Inflammatory macrophage treated with lipopolysaccharide for 4 hours (primary cell): ENCODE results near the gene LIX1L.
A peak's percentile ranks its signal among the peaks of the same experiment; 100 is the strongest.
"Not testable (repeated sequence)": the region's sequence is repeated elsewhere in the genome, so short reads cannot be mapped to it uniquely, and the experiment has no call there.

Experiments used
- DNase-seq: peaks from one replicate; pipeline ENCODE4 v3.0.0-alpha.2; 2020

Gene LIX1L

DNA sequence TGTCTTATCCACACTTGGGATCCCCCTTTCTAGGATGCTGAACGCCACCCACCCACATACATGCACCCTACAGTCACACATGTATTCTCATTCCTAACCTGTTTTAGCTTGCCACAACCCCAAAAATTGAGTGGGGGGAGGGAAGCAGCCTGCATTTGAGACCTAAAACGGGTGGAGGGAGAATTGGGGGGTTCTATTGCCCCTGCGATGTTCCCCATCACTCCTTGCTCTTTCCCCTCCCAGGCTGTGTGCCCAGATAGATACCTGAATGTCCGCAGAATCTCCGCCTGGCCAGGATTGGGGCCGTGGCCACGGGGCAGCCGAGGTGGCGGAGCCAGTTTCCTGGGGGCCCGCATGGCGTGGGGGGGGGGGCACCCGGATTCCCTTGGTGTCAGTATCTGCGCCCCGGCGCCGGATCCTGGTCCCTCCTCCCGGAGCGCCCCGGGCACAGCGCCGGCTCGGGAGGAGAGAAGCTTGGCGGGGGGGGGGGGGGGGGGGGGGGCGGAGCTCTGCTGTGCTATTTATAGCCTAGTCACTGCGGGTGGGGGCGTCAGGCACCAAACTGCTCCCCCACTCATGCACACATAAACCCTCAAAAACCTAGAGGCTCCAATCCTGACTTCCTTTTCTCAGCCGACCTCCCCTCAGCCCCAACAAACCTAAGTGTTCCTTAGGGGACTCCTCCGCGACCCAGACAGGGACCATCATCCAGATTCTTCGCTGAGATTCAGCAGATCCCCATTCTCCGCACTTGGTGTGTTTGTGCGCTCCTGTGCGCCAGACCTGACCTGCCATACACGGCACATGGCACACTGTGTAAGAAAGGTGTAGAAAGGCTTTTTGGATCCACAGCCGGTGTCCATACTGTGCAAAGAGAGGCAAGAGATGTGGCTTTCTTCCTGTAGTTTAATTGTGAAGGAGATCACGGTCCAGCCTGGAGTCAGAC is 4.6 kb upstream of the LIX1L start:
- DNase-seq, result no peak

DNA sequence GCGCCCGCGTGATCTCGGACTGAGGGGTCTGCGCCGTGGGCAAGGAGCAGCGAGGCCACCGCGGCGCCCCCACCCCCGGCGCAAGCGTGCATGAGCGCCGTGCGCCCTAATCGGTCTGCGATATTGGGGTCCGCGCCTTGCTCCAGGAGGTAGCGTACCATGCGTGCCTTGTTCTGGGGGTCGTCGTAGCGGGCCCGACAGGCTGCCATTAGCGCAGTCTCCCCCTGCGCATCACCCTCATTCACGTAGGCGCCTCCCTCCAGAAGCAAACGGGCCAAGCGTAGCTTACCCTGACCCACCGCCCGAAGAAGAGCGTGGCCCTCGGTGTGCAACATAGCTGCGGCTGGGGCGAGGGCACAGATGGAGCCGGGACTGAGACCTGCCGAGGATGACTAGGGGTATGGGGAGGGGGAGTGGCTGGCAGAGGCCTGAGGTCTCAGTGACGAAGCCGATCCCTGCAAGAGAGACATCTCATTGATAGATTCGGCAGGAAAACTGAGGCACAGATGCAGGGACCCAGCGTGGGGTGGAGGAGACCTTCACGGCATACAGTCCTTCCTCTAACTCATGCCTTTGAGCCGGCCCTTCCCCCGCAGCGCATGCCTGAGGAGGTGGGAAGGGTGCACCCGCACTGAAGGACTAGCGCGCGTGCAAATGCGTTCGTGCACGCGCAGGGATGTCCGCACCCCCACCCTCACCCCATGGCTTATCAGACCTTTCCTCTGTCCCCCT is 3.8 kb upstream of the LIX1L start:
- DNase-seq, result no peak

DNA sequence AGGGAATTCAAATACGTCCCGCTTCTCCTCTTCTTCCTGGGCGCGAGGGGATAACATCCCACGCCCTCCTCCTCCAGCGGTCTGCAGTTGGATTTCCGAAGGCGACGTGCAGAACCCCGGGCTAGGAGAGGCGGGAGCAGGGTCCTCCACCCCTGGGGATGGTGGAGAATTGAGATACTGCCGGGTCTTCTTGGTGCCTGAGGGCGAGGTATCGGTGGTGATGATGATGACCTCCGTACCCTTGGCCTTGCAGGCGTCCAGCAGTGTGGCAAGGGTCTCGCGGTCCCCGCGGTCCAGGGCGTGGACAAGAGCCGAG is 3.2 kb upstream of the LIX1L start:
- DNase-seq, result no peak

DNA sequence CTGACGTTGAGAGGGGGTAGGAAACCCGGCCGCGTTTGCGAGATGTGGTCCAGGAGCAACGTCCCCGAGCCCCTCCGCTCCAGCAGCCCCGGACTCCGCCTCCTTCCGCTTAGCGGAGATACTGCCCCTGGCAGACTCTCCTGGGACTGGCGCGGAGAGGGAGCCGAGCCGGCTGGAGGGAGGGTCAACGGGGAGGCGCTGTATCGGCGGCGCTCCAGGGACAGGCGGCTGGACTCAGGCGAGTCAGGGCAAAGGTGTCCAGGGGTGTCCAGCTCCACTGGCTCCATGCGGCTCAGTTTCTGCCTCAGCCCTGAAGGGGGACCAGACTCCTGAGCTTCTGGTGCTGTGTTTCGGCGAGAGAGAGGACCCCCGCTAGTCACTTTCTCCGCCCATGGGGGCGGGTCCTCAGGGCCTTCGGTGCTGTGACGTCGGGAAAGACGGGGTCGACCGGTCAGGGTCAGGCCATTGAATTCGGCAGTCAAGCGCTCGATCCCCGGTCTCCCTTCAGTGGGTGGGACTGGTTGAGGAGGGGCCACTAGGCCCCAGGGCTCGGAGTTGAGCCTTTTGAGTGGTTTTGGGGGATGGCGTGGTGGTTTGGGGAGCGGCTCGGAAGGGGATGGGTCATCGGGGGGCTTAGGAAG is 2.8 kb upstream of the LIX1L start:
- peak; percentile 52 for DNase-seq

DNA sequence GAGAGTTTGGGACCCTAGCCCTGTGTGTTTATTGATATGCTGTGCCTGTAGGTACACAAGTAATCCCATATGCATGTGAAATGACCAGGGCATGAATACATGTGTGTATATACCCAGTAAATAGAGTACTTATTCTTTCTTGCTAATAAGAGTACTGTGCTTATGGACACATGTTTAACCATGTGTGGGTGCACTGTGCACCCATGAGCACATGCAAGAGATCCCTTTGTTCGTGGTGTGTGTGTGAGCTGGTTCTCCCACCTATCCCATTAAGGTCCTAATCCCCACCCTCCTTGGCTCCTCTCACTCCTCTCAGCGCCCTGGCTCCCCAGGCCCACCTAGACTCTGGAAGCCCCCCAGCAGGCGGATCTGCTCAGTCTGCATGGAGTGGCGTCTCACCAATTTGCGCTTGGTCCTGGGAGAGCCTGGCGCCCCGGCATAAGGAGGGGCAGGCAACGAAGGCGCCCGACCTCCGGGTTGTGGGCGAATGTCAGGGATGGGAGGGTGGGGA is 2.2 kb upstream of the LIX1L start:
- DNase-seq, result no peak

DNA sequence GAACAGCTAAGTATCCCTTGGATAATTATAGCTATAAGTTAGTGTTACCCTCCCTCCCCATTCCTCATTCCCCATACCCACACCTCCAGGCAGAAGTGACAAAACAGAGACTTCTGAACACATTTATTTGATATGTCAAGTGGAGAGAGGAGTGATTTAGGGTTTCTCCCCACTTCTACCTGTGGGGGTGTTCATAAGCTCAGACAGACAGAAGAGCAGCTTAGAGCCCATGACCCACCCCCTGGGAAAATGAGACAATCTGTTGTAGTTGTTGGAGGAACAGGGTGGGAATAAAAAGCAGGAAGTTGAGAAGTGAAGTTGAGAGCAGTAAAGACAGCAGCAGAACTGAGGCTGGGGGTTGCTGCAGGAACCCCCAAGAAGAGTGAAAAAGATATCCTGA is 1.5 kb upstream of the LIX1L start:
- DNase-seq, result no peak

DNA sequence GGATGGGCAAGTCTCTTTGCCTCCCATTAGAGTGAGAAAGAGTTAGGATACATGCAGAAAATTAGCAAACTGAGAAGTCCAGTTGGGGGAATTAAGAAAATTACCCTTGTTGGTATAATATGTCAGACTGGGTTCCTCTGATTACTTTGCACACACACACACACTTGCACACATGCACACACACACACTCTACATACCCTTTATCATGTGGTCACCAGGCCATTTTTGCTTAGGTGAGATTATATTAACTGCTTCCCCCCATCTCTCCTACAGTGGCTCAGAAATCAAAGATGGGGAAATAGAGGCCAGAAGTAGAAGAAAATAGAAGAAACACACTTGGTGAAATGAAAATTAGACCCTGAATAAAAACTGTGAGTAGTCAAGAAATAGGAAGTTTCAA is 917 bp upstream of the LIX1L start:
- no peak for DNase-seq

DNA sequence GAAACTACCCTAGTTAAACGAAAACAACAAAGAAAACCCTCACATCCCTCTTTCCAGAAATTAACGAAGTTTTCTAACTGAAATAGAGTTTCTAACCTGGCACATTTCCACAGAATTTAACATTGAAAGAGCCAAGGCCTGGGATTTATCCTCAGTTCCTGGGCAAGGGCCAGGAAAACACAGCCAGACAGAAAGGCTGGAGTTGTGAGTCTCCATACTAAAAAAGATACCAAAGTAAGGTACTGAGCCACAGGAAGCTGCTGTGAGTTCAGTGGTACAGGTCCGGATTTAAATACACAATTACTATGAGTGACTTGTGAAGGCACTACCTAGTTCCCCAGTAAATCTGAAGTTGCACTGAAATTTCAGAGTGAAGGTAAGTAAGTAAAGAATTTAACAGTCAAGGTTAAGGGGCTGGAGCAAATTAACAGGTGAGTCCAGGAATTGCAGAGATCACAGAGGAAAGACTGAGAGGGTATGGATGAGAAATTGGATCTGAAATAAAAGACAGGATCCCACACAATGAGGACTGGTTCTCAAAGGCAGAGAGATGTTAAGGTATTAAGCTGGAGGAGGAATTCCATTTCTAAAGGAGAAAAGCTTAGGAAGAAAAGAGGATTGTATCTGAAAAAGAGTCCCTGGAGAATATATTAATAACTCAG is 905 bp downstream of the LIX1L start:
- DNase-seq, result no peak

DNA sequence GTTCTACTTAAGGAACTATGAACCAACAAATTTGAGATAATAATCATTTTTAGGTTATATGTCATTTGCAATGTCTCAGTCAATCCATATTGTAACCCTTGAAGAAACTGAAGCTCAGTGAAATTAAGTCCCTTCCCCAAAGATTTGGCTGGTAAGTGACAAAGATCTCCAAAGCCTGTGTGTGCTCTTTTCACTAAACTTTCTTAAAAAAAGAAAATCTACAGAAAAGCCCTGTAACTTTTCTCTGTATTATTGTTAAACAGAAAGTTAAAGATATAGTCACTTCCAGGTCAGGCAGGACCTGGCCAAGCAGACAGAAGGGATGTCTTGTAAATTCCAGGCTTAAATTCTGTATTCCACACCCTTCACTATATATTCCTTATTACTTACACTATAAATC is 1.5 kb downstream of the LIX1L start:
- DNase-seq, result no peak

DNA sequence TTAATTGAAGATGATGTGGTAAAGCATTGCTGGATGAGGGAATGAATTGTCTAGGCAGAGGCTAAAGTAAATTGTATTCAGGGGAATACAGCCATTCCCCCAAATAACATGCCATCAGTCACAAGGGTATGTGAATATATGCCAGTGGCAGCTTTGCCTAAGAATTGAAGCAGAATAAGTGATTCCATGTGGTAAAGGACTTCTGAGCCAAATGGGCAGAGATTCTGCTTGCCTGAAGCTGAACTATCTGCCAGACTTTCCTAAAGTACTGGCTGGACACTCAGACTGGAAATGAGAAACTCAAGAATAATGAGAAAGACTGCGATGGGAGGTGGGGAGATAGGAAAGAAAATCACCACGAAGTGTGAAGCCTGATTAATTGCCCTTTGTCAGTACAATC is 2.4 kb downstream of the LIX1L start:
- no peak for DNase-seq

DNA sequence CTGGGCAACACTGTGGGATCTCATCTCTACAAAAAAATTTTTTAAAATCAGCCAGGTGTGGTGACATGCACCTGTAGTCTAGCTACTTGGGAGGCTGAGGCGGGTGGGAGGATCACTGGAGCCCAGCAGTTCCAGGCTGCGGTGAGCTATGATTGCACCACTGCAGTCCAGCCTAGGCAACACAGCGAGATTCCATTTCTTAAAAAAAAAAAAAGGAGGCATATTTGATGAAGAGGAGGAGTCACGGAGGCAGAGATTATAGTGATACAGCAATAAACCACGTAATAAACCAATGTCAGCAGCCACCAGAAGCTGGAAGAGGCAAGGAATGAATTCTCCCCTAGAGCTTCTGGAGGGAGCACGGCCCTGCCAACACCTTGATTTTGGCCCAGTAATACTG is 4.0 kb downstream of the LIX1L start:
- no peak for DNase-seq

DNA sequence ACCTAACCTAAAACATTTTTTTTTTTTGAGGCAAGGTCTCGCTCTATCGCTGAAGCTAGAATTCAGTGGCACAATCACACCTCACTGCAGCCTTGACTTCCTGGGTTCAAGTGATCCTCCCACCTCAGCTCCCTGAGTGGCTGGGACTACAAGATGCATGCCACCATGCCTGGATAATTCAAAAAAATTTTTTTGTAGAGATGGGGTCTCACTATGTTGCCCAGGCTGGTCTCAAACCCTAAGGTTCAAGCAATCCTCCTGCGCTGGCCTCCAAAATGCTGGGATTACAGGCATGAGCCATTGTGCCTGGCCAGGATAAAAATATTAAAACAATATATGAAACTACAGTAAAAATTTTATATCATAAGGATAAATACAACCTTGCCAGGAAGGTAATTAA is 4.9 kb downstream of the LIX1L start:
- no peak for DNase-seq

DNA sequence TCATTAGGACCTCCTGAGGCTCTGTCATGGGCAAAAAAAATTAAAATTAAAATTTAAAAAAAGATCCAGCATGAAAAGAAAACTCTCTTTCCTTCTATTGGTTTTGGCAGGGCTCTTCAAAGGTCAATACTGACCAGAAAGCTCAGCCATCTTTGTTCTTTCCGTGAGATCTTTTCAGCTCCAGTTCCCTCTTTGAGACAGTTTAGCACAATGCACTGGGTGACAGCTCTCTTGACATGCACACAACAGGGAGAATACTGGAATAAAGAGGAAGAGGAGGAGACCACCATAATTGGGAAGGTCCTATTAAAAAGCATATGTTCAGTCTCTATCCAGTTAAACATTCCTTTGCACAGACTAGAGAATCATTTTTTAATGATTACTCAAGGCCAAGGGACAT is 6.3 kb downstream of the LIX1L start:
- no peak for DNase-seq

DNA sequence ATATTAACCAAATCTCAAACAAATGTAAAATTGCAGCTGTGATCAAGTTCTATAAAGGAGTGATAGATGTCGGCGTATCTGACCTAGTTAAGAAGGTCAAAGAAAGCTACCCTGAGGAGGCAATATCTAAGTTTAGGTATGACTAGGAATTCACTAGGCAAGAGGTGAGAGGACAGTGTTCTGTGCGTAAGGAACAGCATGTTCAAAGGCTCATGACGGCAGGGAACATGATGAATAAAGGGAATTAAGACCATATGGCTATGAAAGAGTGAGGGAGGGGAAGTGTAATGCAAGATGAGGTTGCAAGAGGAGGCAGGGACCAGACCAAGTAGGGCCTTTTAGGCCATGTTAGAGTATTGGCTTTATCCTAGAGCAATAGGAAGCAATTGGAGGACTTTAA is 8.6 kb downstream of the LIX1L start:
- DNase-seq, result no peak

DNA sequence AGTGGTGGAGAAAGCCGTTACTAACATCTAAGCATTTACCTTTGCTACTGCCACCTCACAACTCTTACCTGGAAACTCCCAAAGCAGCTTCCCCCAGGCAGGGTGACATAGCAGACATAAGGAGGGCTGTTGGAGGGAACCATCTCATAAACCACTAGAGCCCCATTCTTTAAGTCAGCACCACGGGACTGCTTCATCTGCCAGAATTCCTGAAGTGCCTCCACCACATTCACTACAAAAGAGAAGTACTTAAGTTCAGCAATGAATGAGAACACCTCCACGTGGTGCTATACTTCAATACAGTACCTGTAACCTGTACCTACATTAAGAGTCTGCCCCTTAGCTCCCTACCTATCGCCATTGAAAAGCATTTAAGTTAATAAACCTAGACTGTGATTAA is 10.3 kb downstream of the LIX1L start:
- no peak for DNase-seq

DNA sequence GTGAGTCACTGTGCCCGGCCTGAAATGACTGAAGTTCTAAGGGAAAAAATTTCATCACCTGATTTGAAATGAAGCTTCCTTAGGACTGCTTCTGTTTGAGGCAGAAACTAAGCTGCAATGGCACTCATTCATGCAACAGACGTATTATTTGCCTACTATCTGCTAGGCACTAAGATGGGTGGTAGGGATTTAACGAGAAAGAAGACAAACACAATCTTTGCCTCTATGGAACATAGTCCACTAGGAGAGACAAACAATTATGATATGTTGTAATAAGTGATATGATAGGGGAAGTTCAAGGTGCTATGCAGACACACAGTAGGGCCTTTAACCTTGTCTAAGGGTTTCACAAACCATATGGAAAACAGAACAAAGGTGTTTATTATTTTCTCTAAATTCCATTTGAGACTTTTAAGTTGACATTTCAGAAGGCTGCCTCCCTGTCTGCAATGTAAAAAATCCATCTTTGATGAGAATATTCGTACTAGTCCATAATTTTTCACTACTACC is 11.3 kb downstream of the LIX1L start:
- no peak for DNase-seq

DNA sequence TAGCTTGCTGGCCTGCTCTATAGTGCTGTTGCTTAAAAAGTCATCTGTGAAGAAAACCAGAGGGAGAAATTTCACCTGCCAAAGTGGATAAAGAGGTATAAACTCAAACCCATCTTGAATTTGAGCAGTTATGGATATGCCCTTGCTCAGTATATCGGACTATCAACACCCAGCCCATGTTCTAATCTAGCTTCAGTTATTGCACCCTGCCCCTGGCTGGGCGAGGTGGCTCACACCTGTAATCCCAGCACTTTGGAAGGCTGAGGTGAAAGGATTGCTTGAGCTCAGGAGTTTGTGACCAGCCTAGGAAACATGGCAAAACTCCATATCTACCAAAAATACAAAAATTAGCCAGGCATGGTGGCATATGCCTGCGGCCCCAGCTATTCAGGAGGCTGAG is 13.3 kb downstream of the LIX1L start:
- no peak for DNase-seq

DNA sequence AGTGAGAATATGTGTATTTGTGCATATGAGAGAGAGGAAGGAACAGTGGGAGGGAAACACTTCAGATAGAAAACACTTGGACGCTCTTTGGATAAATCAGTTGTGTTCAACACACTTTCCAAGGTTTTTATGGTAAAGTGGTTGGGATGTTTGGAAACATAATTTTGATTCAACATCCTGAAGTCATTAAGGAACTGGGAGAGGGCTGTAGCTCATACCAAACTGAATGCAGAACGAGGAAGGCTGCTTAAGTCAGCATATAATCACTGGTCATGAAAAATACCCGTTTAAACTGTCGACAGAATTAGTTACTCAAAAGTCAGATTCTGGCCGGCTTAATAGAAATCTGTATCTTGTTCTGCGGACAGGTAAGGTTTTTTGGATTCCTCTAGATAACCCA is 14.9 kb downstream of the LIX1L start:
- no peak for DNase-seq

DNA sequence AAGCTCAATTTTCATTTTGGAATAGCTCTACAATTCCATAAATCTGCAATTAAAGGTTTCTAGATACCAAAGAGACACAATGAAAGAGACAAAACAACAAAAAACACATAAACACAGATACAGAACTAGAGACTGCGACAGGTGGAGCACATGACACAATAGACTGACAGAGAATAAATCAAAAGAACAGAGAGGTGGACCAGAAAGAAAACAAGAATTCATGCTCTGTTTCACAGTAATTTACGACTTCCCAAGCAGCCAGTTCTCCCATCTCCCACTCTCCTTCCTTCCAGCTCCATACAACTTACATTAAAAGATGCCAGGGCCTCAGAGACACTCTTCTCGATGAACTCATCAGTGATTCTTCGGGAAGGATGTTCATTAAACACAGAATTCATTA is 15.4 kb downstream of the LIX1L start:
- no peak for DNase-seq

DNA sequence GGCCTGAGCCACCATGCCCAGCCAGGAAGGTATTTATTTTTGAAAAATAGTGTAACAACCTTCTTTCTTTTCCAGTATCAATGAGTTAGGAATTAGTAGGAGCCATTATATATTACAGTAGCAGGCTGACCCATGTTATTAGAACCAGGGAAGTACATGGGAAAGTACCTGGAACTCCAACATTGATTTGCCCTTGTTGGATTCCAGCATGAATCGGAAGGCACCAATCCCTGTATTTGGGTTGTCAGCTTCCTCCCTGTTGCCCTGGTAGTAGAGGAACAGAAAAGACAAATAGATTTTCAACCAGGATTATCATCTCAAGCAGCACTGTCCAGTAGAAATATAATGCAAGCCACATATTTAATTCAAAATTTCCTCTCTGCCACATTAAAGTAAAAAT is 20.4 kb downstream of the LIX1L start:
- no peak for DNase-seq

DNA sequence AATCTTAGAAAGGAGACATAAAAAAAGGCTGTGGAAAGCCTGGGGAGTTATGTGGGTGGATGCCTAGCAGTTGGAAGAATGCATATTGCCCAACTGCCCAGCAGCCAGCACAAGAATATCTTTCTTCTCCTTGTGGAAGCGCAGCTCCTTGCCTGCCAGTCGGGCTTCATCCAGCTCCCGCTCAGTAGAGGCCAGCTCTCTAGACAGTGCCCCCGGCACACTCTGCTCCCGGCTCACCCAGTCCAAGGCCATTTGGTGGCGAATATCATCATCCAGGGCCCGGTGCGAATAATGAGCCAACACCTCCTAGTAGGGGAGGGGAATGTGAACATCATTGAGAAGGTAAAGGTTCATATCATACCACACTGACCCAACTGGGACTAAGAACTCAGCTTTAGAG is 21.6 kb downstream of the LIX1L start:
- no peak for DNase-seq

DNA sequence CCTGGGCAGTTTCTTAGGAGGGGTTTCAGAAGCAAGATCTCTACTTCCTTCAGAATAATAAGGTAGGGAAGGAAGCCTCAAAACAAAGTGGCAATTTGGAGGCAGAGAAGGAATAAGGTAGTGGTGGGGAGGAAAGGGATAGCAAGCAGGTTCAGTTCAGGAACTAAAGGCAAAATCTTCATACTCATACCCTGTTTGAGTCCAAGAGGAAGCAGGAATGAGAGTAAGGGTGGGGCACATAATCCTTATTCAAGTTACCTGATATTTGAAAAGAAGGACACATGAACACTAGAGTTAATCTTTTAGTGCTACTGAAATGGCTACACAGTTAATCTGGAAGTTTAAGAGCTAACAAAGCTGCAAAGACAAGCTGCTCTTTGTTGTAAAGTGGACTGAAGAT is 22.1 kb downstream of the LIX1L start:
- no peak for DNase-seq

DNA sequence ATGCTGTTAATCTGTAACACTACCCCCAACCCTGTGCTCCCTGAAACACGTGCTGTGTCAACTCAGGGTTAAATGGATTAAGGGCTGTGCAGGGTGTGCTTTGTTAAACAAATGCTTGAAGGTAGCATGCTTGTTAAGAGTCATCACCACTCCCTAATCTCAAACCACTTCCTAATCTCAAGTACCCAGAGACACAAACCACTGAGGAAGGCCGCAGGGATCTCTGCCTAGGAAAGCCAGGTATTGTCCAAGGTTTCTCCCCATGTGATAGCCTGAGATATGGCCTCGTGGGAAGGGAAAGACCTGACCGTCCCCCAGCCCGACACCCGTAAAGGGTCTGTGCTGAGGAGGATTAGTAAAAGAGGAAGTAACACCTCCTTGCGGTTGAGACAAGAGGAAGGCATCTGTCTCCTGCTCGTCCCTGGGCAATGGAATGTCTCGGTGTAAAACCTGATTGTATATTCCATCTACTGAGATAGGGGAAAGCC is 25.3 kb downstream of the LIX1L start:
- not testable (repeated sequence) for DNase-seq
